Measurements from ENCODE around the gene SLC10A7. TPM values are rescaled to one million over a fixed set of nuclear protein-coding genes. Genes with fewer than 3 reads are reported as not detected.

The SLC10A7 gene
- total RNA-seq, 2 experiments from 2014 or later, result 8.7 to 9.9 TPM

- ChIA-PET CTCF (no interaction called here), POLR2A (no interaction called here)
- H3K4me3 ChIP-seq (ENCODE audit: low read length), result no peak overlapping the region
- Mint-ChIP-seq H3K4me1 (ENCODE audit: low read depth) (no peaks in the 10 kb centered on the region), H3K4me3 (no peak overlapping the region), H3K36me3 (ENCODE audit: low read depth) (peaks cover 4% of the 10 kb centered on the region), H3K27me3 (no peaks in the 10 kb centered on the region), H3K27ac (no peak overlapping the region), H3K9me3 (no peaks in the 10 kb centered on the region)
- H3K27ac ChIP-seq (ENCODE audit: low read depth in 1 of 2, low read length in 2 of 2), result no peak overlapping the region
- no peaks in the 10 kb centered on the region for H3K4me1 ChIP-seq (ENCODE audit: insufficient read depth, low read length)
- H3K27me3 ChIP-seq (ENCODE audit: control insufficient read depth in 1 of 2, insufficient read depth in 2 of 2, low read length in 2 of 2), result no peaks in the 10 kb centered on the region
- ATAC-seq (ENCODE audit: poor library complexity) (no peak), DNase-seq (no peak)
- TF ChIP-seq CTCF (IDR thresholded peaks at IDR 0.05), result no peak
- intact Hi-C loops (cut with DNase I, micrococcal nuclease), result no loop called here
- H3K9me3 ChIP-seq (ENCODE audit: control insufficient read depth in 1 of 2, insufficient read depth in 1 of 2, low read length in 2 of 2), result no peaks in the 10 kb centered on the region
- H3K36me3 ChIP-seq (ENCODE audit: insufficient read depth, low read length), result no peaks in the 10 kb centered on the region
Measured at GRCh38 chr4:146222313-146222712, 299.4 kb downstream of the SLC10A7 start.

- no peak within 1 kb of the TSS for H3K27ac Mint-ChIP-seq
- Histone ChIP-seq H3K4me1 (ENCODE audit: insufficient read depth, low read length) (no peaks in the 10 kb centered on the region), H3K27ac (ENCODE audit: low read depth in 1 of 2, low read length in 2 of 2) (no peak within 1 kb of the TSS), H3K36me3 (ENCODE audit: insufficient read depth, low read length) (no peaks in the 10 kb centered on the region), H3K4me3 (ENCODE audit: low read length) (no peak within 1 kb of the TSS), H3K9me3 (ENCODE audit: control insufficient read depth in 1 of 2, insufficient read depth in 1 of 2, low read length in 2 of 2) (no peaks in the 10 kb centered on the region), H3K27me3 (ENCODE audit: control insufficient read depth in 1 of 2, insufficient read depth in 2 of 2, low read length in 2 of 2) (no peaks in the 10 kb centered on the region)
- H3K27me3 Mint-ChIP-seq, result no peaks in the 10 kb centered on the region
- no peaks in the 10 kb centered on the region for H3K9me3 Mint-ChIP-seq
- intact Hi-C loops (cut with DNase I, micrococcal nuclease), result no loop called here
- ATAC-seq (ENCODE audit: poor library complexity), result no peak
- ChIA-PET CTCF (no interaction called here), POLR2A (interaction anchor here (0.6 kb wide), 1 partner anchor 30 kb away, joined by 3 read pairs; no protein-coding TSS in a partner anchor)
- DNase-seq, result no peak
- no peak for TF ChIP-seq CTCF (IDR thresholded peaks at IDR 0.05)
- H3K4me3 Mint-ChIP-seq, result no peak within 1 kb of the TSS
- H3K4me1 Mint-ChIP-seq (ENCODE audit: low read depth), result no peaks in the 10 kb centered on the region
- no peaks in the 10 kb centered on the region for H3K36me3 Mint-ChIP-seq (ENCODE audit: low read depth)
Measured at GRCh38 chr4:146214238-146214637, 307.5 kb downstream of the SLC10A7 start, which contains the start of gene REELD1. TSS of gene REELD1 (plus strand) at chr4:146214538. CDS start at chr4:146216953, 2,415 bp downstream.

- DNase-seq, result no peak
- ChIA-PET CTCF (no interaction called here), POLR2A (no interaction called here)
- intact Hi-C loops (cut with DNase I, micrococcal nuclease), result no loop called here
- H3K9me3 ChIP-seq (ENCODE audit: control insufficient read depth in 1 of 2, insufficient read depth in 1 of 2, low read length in 2 of 2), result no peaks in the 10 kb centered on the region
- Mint-ChIP-seq H3K27me3 (no peaks in the 10 kb centered on the region), H3K4me1 (ENCODE audit: low read depth) (no peaks in the 10 kb centered on the region), H3K9me3 (no peaks in the 10 kb centered on the region), H3K4me3 (no peak overlapping the region), H3K27ac (no peak overlapping the region), H3K36me3 (ENCODE audit: low read depth) (no peaks in the 10 kb centered on the region)
- H3K27me3 ChIP-seq (ENCODE audit: control insufficient read depth in 1 of 2, insufficient read depth in 2 of 2, low read length in 2 of 2), result no peaks in the 10 kb centered on the region
- TF ChIP-seq CTCF (IDR thresholded peaks at IDR 0.05), result no peak
- no peak overlapping the region for H3K27ac ChIP-seq (ENCODE audit: low read depth in 1 of 2, low read length in 2 of 2)
- ATAC-seq (ENCODE audit: poor library complexity), result no peak
- no peaks in the 10 kb centered on the region for H3K36me3 ChIP-seq (ENCODE audit: insufficient read depth, low read length)
- no peak overlapping the region for H3K4me3 ChIP-seq (ENCODE audit: low read length)
- no peaks in the 10 kb centered on the region for H3K4me1 ChIP-seq (ENCODE audit: insufficient read depth, low read length)
Measured at GRCh38 chr4:146212781-146213180, 309.0 kb downstream of the SLC10A7 start.

All from CD4-positive, alpha-beta T cell (primary cell).